Neural cell (in vitro differentiated cells): Measurements from ENCODE around the gene ANXA1. TPM values are rescaled to one million over a fixed set of nuclear protein-coding genes. Genes with fewer than 3 reads are reported as not detected.

ENCODE experiments used
- H2AFZ ChIP-seq: fragments of 200-600, 300-800 bp; sonication (generic), shearing (Covaris generic); 2 replicates; pipeline ENCODE4 v1.6.0; 2014; ENCODE audit warnings: low read depth, mild to moderate bottlenecking, antibody characterized with exemption, low read length, moderate library complexity
- H3F3A ChIP-seq: fragments of 200-600 bp; shearing (Covaris generic); 2 replicates; pipeline ENCODE4 v1.6.1; 2016; ENCODE audit warnings: mild to moderate bottlenecking, moderate library complexity, mixed read lengths, antibody characterized with exemption, low read length; ENCODE audit not compliant: insufficient read depth, poor library complexity, severe bottlenecking
- H3K27ac ChIP-seq: fragments of 200-600, 300-800 bp; sonication (generic), shearing (Covaris generic); 2 replicates; pipeline ENCODE4 v1.5.1; 2014; ENCODE audit warnings: mild to moderate bottlenecking, low read length, moderate library complexity
- H3K27me3 ChIP-seq: fragments of 300-800, 200-600 bp; sonication (generic), shearing (Covaris generic); 2 replicates; pipeline ENCODE4 v1.6.0; 2014; ENCODE audit warnings: mild to moderate bottlenecking, low read depth, low read length, moderate library complexity; ENCODE audit not compliant: insufficient read depth
- H3K36me3 ChIP-seq: fragments of 300-800, 200-600 bp; sonication (generic), shearing (Covaris generic); 2 replicates; pipeline ENCODE4 v1.5.1; 2014; ENCODE audit warnings: mild to moderate bottlenecking, antibody characterized with exemption, low read length, moderate library complexity; ENCODE audit not compliant: insufficient read depth
- H3K4me2 ChIP-seq: fragments of 300-800, 200-600 bp; sonication (generic), shearing (Covaris generic); 2 replicates; pipeline ENCODE4 v1.6.0; 2014; ENCODE audit warnings: mild to moderate bottlenecking, low read length
- H3K4me3 ChIP-seq: fragments of 300-800, 200-600 bp; sonication (generic), shearing (Covaris generic); 2 replicates; pipeline ENCODE4 v1.5.1; 2014; ENCODE audit warnings: mild to moderate bottlenecking, low read length, moderate library complexity
- H3K79me2 ChIP-seq: fragments of 200-600 bp; shearing (Covaris generic); replicated peaks from 2 replicates; pipeline ENCODE4 v1.6.0; 2014; ENCODE audit warnings: mild to moderate bottlenecking, low read length, moderate library complexity; ENCODE audit not compliant: insufficient read depth
- H3K9ac ChIP-seq: fragments of 300-800, 200-600 bp; sonication (generic), shearing (Covaris generic); 2 replicates; pipeline ENCODE4 v1.6.1; 2016; ENCODE audit warnings: mild to moderate bottlenecking, low read length, mixed read lengths
- H3K9me2 ChIP-seq: fragments of 200-600 bp; shearing (Covaris generic); 2 replicates; pipeline ENCODE4 v1.6.1; 2016; ENCODE audit warnings: mild to moderate bottlenecking, low read length, mixed read lengths; ENCODE audit not compliant: insufficient read depth
- H3K9me3 ChIP-seq: fragments of 200-600, 300-800 bp; sonication (generic), shearing (Covaris generic); 2 replicates; pipeline ENCODE4 v1.6.1; 2016; ENCODE audit warnings: mild to moderate bottlenecking, mixed run types, low read length, moderate library complexity, mixed read lengths
- H4K20me1 ChIP-seq: fragments of 200-600 bp; shearing (Covaris generic); 2 replicates; pipeline ENCODE4 v1.6.1; 2016; ENCODE audit warnings: mild to moderate bottlenecking, mixed run types; ENCODE audit not compliant: insufficient read depth
- CTCF ChIP-seq: fragments of 450-650 bp; IDR thresholded peaks from 2 replicates; pipeline ENCODE4 v1.5.1; 2014; ENCODE audit warnings: antibody characterized with exemption, mild to moderate bottlenecking, moderate library complexity; ENCODE audit not compliant: poor library complexity, severe bottlenecking
- EP300 ChIP-seq: fragments of 450-650 bp; conservative IDR thresholded peaks from 2 replicates; pipeline ENCODE4 v1.6.1; 2014; ENCODE audit warnings: antibody characterized with exemption, mild to moderate bottlenecking, moderate library complexity; ENCODE audit not compliant: poor library complexity, severe bottlenecking
- EZH2 ChIP-seq: fragments of 200-600, 300-800 bp; shearing (Covaris generic), sonication (generic); IDR thresholded peaks from 2 replicates; pipeline ENCODE4 v1.6.1; 2014; ENCODE audit warnings: antibody characterized with exemption, low read length, borderline replicate concordance, mild to moderate bottlenecking; ENCODE audit not compliant: insufficient read depth, poor library complexity, severe bottlenecking
- MXI1 ChIP-seq: fragments of 450-650 bp; conservative IDR thresholded peaks from 2 replicates; pipeline ENCODE4 v1.6.1; 2014; ENCODE audit warnings: antibody characterized with exemption, mild to moderate bottlenecking; ENCODE audit not compliant: poor library complexity, severe bottlenecking
- POLR2AphosphoS5 ChIP-seq: IDR thresholded peaks from 2 replicates; pipeline ENCODE4 v1.6.1; 2012
- RAD21 ChIP-seq: fragments of 450-650 bp; conservative IDR thresholded peaks from 2 replicates; pipeline ENCODE4 v1.6.1; 2014; ENCODE audit warnings: antibody characterized with exemption, mild to moderate bottlenecking, moderate library complexity
- REST ChIP-seq: IDR thresholded peaks from 2 replicates; pipeline ENCODE4 v1.6.1; 2012; ENCODE audit warnings: borderline replicate concordance
- SMC3 ChIP-seq: fragments of 450-650 bp; conservative IDR thresholded peaks from 2 replicates; pipeline ENCODE4 v1.6.1; 2014; ENCODE audit warnings: antibody characterized with exemption, mild to moderate bottlenecking, moderate library complexity; ENCODE audit not compliant: poor library complexity
- TAF1 ChIP-seq: IDR thresholded peaks from 2 replicates; pipeline ENCODE4 v1.6.1; 2012; ENCODE audit warnings: low read depth
- polyA plus RNA-seq: library from polyadenylated mRNA; depleted of rRNA; stranded (reverse); fragments of >200 nt; gene quantifications from 2 replicates; pipeline ENCODE4 v1.2.3, GENCODE V29; 2014

ANXA1 gene
- polyA plus RNA-seq, 1 donor from 2014 or later: 5.8 TPM

DNA sequence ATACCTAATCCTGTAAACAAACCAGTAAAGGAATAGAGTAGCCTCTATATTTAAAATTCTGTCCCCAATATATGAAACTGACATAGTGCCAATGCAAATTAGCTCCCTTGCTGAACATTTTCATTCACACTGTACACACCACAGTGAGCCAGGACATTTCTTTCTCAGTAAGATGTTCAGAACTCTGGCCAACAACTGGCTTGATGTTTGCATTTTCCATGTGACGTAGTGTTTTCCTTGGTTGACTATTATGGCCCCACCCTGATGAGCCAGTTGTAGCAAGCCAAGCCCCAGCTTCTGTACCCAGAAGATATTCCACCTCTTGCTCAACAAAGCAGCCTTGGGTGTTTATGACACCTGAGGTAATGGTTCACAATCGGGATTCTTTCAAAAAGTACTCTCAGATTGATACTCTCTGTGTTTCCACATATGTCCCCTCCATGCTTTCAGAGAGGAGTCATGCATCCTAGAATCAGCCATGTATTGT, 17.7 kb upstream of the ANXA1 start:
- H3K36me3 ChIP-seq: no peaks in the 10 kb centered on the region
- H3K4me3 ChIP-seq: no peak overlapping the region
- no peak overlapping the region for H3K9ac ChIP-seq
- no peaks in the 10 kb centered on the region for H3K27me3 ChIP-seq
- H3K79me2 ChIP-seq: no peaks in the 10 kb centered on the region
- H3K27ac ChIP-seq: no peak overlapping the region
- no peaks in the 10 kb centered on the region for H3F3A ChIP-seq
- H2AFZ ChIP-seq: no peak overlapping the region
- no peaks in the 10 kb centered on the region for H3K9me3 ChIP-seq
- H4K20me1 ChIP-seq: no peaks in the 10 kb centered on the region
- TF ChIP-seq SMC3: no peak
- TF ChIP-seq RAD21: no peak
- TF ChIP-seq POLR2AphosphoS5: no peak
- TF ChIP-seq EP300: no peak
- H3K9me2 ChIP-seq: no peaks in the 10 kb centered on the region
- H3K4me2 ChIP-seq: no peak overlapping the region

DNA sequence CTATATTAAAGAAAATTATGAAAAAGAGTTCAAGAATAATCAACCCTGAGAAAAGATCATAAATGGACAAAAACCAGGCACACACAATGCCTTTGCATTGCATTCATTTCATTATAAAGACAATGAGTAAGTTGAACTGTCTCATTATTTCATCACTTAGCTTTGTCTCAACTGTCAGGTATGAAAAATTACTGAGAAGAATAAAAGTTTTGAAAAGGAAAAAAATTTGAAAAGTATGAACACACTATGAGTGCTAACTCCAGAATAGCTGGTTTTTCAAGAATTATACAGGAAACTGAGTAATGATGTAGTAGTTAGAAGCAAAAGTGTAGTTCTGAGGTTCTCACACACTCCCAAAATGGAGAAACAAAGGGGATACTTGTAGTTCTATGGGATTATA, 16.3 kb upstream of the ANXA1 start:
- Histone ChIP-seq H3K27me3 (no peaks in the 10 kb centered on the region), H3K9ac (no peak overlapping the region), H3K36me3 (no peaks in the 10 kb centered on the region), H3K27ac (no peak overlapping the region), H3K4me2 (no peak overlapping the region), H4K20me1 (no peaks in the 10 kb centered on the region), H2AFZ (no peak overlapping the region), H3F3A (no peaks in the 10 kb centered on the region), H3K9me2 (no peaks in the 10 kb centered on the region), H3K4me3 (no peak overlapping the region), H3K79me2 (no peaks in the 10 kb centered on the region), H3K9me3 (no peaks in the 10 kb centered on the region)
- TF ChIP-seq EP300 (no peak), TAF1 (no peak), REST (no peak), POLR2AphosphoS5 (no peak), MXI1 (no peak), EZH2 (no peak), SMC3 (no peak), RAD21 (no peak), CTCF (no peak)
